Activated T-cell treated with anti-CD3 and anti-CD28 coated beads, Interleukin-2, amount 50 U/mL, for 24 hours (primary cell): ENCODE measurements around the gene SNTG2.

Source experiments
- DNase-seq: peaks from one replicate; pipeline ENCODE4 v3.0.0-alpha.2; 2020
- H3K27ac Mint-ChIP-seq: 2 replicates; pipeline ENCODE4 v1.8.0; 2020; ENCODE audit warnings: mild to moderate bottlenecking, mixed read lengths
- H3K27me3 Mint-ChIP-seq: 2 replicates; pipeline ENCODE4 v1.8.0; 2020; ENCODE audit warnings: mixed read lengths
- H3K36me3 Mint-ChIP-seq: 2 replicates; pipeline ENCODE4 v1.8.0; 2020; ENCODE audit warnings: low read depth, mixed read lengths
- H3K4me1 Mint-ChIP-seq: 2 replicates; pipeline ENCODE4 v1.8.0; 2020; ENCODE audit warnings: low read depth, mixed read lengths
- H3K4me3 Mint-ChIP-seq: 2 replicates; pipeline ENCODE4 v1.8.0; 2020; ENCODE audit warnings: mild to moderate bottlenecking, moderate library complexity, mixed read lengths
- H3K9me3 Mint-ChIP-seq: 2 replicates; pipeline ENCODE4 v1.8.0; 2020; ENCODE audit warnings: mixed read lengths

Gene SNTG2

DNA sequence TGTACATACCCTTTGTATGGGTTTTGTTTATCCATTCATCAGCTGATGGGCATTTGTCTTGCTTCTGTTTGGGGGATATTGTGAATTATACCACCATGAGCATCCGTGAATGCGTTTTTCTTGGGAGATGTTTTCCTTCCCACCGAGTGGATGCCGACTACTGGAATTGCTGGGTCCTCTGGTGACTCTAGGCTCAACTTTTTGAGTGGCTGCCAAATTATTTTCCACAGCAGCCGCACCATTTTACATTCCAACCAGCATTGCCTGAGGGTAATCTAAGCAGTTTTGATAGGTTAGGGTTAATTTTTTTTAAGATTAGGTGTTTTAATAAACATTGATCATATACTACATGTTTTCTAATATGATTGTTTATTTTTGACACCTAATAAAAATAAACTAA lies 220.1 kb downstream of the SNTG2 start:
- Mint-ChIP-seq H3K9me3 (peaks cover 11% of the 10 kb centered on the region), H3K36me3 (no peaks in the 10 kb centered on the region), H3K27me3 (no peaks in the 10 kb centered on the region), H3K4me1 (peaks cover 18% of the 10 kb centered on the region), H3K27ac (no peak overlapping the region), H3K4me3 (no peak overlapping the region)
- no peak for DNase-seq

- Mint-ChIP-seq H3K36me3 (no peaks in the 10 kb centered on the region), H3K9me3 (peaks cover 7% of the 10 kb centered on the region), H3K27ac (no peak overlapping the region), H3K4me3 (no peak overlapping the region), H3K4me1 (peaks cover 7% of the 10 kb centered on the region), H3K27me3 (no peaks in the 10 kb centered on the region)
- no peak for DNase-seq
These were observed 222.9 kb downstream of the SNTG2 start for GRCh38 chr2:1173528-1173927.

- Mint-ChIP-seq H3K9me3 (peaks cover 5% of the 10 kb centered on the region), H3K36me3 (no peaks in the 10 kb centered on the region), H3K27me3 (no peaks in the 10 kb centered on the region), H3K27ac (no peak overlapping the region), H3K4me3 (no peak overlapping the region), H3K4me1 (no peaks in the 10 kb centered on the region)
- no peak for DNase-seq
These were observed 231.2 kb downstream of the SNTG2 start for GRCh38 chr2:1181893-1182292.

- no peaks in the 10 kb centered on the region for H3K27me3 Mint-ChIP-seq
- H3K4me3 Mint-ChIP-seq, result no peak overlapping the region
- no peak overlapping the region for H3K27ac Mint-ChIP-seq
- no peaks in the 10 kb centered on the region for H3K36me3 Mint-ChIP-seq
- no peak for DNase-seq
- no peaks in the 10 kb centered on the region for H3K4me1 Mint-ChIP-seq
- peaks cover 3% of the 10 kb centered on the region for H3K9me3 Mint-ChIP-seq
These were observed 232.7 kb downstream of the SNTG2 start for GRCh38 chr2:1183300-1183699.

DNA sequence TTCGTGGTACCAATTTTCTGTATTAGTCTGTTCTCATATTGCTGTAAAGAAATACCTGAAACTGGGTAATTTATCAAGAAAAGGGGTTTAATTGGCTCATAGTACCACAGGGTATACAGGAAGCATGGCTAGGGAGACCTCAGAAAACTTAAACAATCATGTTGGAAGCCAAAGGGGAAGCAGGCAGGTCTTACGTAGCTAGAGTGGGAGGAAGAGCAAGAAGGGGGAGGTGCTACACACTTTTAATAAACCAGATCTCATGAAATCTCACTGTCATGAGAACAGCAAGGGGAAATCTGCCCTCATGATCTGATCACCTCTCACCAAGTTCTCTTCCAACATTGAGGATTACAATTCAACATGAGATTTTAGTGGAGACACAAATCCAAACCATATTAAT lies 235.8 kb downstream of the SNTG2 start:
- no peaks in the 10 kb centered on the region for H3K4me1 Mint-ChIP-seq
- no peak for DNase-seq
- H3K9me3 Mint-ChIP-seq, result peaks cover 3% of the 10 kb centered on the region
- H3K27ac Mint-ChIP-seq, result no peak overlapping the region
- no peaks in the 10 kb centered on the region for H3K27me3 Mint-ChIP-seq
- no peak overlapping the region for H3K4me3 Mint-ChIP-seq
- no peaks in the 10 kb centered on the region for H3K36me3 Mint-ChIP-seq

DNA sequence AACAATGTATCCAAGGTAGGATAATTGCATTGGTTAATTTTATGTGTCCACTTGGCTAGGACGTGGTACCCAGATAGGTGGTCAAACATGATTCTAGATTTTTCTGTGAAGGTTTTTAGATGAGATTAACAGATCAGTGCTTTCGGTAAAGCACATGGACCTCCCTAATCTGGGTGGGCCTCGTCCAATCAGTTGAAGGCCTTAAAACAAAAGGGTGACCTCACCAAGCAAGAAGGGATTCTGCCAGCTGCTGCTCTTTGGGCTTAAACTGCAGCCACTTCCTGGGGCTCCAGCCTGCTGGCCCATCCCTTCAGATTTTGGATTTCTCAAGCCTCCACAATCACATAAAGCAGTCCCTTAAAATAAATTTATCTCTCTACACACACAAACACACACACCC lies 236.5 kb downstream of the SNTG2 start:
- H3K27me3 Mint-ChIP-seq, result no peaks in the 10 kb centered on the region
- H3K27ac Mint-ChIP-seq, result no peak overlapping the region
- peaks cover 3% of the 10 kb centered on the region for H3K9me3 Mint-ChIP-seq
- DNase-seq, result no peak
- no peak overlapping the region for H3K4me3 Mint-ChIP-seq
- H3K4me1 Mint-ChIP-seq, result no peaks in the 10 kb centered on the region
- no peaks in the 10 kb centered on the region for H3K36me3 Mint-ChIP-seq

DNA sequence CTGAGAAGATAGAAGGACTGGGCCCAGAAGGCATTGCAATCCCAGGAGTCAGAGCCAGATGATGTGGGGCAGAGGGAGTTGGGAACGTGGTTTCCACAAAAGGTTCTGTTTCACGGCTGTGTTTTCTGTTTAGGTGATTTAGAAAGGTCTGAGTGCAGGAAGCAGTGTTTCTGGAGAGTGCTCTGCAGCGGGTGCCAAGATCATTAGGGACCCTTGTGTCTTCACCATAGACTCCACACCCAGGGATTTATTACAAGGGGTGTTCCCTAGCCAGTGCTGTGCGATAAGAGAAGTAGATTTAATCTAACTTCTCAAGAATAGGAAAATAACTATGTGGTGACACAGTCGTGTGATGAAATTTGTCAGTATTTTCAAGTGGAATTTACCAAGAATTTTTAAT lies 241.5 kb downstream of the SNTG2 start:
- no peak overlapping the region for H3K27ac Mint-ChIP-seq
- no peak overlapping the region for H3K4me3 Mint-ChIP-seq
- H3K4me1 Mint-ChIP-seq, result no peaks in the 10 kb centered on the region
- H3K36me3 Mint-ChIP-seq, result peaks cover 1% of the 10 kb centered on the region
- peaks cover 21% of the 10 kb centered on the region for H3K9me3 Mint-ChIP-seq
- no peaks in the 10 kb centered on the region for H3K27me3 Mint-ChIP-seq
- DNase-seq, result no peak

GRCh38 chr2:1193801-1194200 lies 243.2 kb downstream of the SNTG2 start:
- H3K27ac Mint-ChIP-seq, result no peak overlapping the region
- no peaks in the 10 kb centered on the region for H3K4me1 Mint-ChIP-seq
- no peak overlapping the region for H3K4me3 Mint-ChIP-seq
- H3K27me3 Mint-ChIP-seq, result no peaks in the 10 kb centered on the region
- H3K9me3 Mint-ChIP-seq, result peaks cover 21% of the 10 kb centered on the region
- no peak for DNase-seq
- H3K36me3 Mint-ChIP-seq, result peaks cover 1% of the 10 kb centered on the region

DNA sequence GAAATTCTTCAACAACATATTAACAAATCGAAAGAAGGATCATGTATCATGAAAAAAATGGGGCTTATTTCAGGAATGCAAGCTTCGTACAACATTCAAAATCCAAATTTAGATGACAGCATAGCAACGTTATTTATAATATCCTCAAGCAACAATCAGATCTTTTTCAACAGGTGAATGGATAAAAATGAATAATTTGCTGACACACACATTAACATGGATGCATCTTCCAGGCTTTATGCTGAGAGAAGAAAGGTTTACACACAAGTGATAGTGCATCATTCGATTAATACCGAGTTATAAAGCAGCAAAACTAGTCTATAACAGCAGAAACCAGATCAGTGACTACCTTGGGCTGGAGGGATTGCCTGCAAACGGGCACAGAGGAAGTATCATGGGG lies 253.1 kb downstream of the SNTG2 start:
- Mint-ChIP-seq H3K4me3 (no peak overlapping the region), H3K36me3 (no peaks in the 10 kb centered on the region), H3K27me3 (no peaks in the 10 kb centered on the region), H3K4me1 (no peaks in the 10 kb centered on the region), H3K27ac (no peak overlapping the region), H3K9me3 (peaks cover 8% of the 10 kb centered on the region)
- DNase-seq, result no peak

DNA sequence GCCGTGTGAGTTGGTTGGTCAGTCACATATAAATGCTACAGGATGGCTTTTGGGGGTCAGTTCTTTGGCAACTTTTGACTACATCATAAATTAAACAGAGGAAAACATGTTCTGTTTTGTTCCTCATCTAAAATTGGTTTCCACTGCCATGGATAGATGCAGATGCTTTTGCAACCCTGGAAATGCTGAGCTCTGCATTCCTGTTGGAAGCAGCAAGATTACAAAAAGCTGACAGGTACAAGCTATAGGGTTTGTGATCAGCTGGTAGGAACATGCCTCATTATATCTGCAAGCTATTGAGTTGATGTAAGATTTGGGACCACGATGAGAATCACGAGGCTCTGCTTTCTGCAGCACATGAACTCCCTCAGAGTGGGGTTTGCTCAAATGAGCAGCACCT lies 255.2 kb downstream of the SNTG2 start:
- peaks cover 5% of the 10 kb centered on the region for H3K4me1 Mint-ChIP-seq
- no peak overlapping the region for H3K27ac Mint-ChIP-seq
- H3K36me3 Mint-ChIP-seq, result no peaks in the 10 kb centered on the region
- peaks cover 8% of the 10 kb centered on the region for H3K9me3 Mint-ChIP-seq
- no peak overlapping the region for H3K4me3 Mint-ChIP-seq
- H3K27me3 Mint-ChIP-seq, result no peaks in the 10 kb centered on the region
- DNase-seq, result no peak

DNA sequence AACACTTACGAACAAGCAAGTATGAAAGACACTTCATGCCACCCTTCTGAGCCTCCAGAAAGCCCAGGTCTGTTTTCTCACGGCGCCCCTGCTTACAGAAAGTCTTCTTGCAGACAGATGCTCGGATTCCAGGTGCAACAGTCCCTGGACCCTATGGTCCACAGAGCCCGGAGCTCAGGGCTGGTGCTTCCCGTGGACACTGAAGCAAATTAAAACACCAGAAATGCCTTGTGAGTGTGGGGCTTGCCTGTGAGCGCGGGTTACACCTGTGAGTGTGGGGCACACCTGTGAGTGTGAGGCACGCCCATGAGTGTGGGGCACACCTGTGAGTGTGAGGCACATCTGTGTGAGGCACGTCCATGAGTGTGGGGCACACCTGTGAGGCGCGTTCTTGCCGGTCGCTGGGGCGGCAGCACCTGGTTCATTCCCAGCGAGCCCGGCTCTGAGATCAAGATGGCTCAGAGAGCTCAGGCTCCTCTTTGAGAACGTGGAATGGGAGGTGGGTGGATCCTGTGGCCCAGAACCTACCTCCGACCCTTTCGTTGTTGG lies 257.4 kb downstream of the SNTG2 start:
- peaks cover 7% of the 10 kb centered on the region for H3K9me3 Mint-ChIP-seq
- no peaks in the 10 kb centered on the region for H3K27me3 Mint-ChIP-seq
- no peak overlapping the region for H3K27ac Mint-ChIP-seq

DNA sequence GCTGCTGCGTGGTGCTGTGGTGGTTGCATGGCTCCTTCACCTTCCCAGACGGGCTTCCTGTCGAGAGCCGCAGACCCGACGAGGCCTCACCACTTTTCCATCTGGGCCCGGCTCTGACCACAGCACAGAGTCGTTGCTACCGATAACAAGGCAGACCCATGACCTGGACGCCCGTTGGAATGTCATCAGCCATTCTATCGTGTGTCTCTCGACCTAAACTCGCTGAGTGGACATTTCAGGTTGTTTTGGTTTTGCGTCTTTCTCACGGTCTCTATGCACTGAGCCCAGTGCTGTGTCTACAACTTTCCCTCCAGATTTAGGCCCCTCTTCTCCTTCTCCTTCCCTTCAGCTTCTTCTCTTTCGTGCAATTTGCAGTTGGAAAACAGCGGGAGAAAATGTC lies 257.9 kb downstream of the SNTG2 start:
- H3K4me1 Mint-ChIP-seq, result peaks cover 5% of the 10 kb centered on the region
- peaks cover 3% of the 10 kb centered on the region for H3K36me3 Mint-ChIP-seq
- no peak overlapping the region for H3K4me3 Mint-ChIP-seq
- H3K27ac Mint-ChIP-seq, result no peak overlapping the region
- DNase-seq, result no peak
- H3K27me3 Mint-ChIP-seq, result no peaks in the 10 kb centered on the region
- peaks cover 7% of the 10 kb centered on the region for H3K9me3 Mint-ChIP-seq

More for the DNA sequence above, 257.4 kb downstream of the SNTG2 start:
- Mint-ChIP-seq H3K4me3 (no peak overlapping the region), H3K36me3 (peaks cover 3% of the 10 kb centered on the region), H3K4me1 (peaks cover 5% of the 10 kb centered on the region)
- no peak for DNase-seq

- Mint-ChIP-seq H3K27ac (no peak overlapping the region), H3K4me3 (no peak overlapping the region), H3K36me3 (peaks cover 3% of the 10 kb centered on the region), H3K27me3 (no peaks in the 10 kb centered on the region), H3K4me1 (peaks cover 5% of the 10 kb centered on the region), H3K9me3 (peaks cover 14% of the 10 kb centered on the region)
- DNase-seq, result no peak
These were observed 258.6 kb downstream of the SNTG2 start for GRCh38 chr2:1209246-1209645.

GRCh38 chr2:1209761-1210160 lies 259.1 kb downstream of the SNTG2 start:
- Mint-ChIP-seq H3K4me3 (no peak overlapping the region), H3K4me1 (peaks cover 5% of the 10 kb centered on the region), H3K27ac (no peak overlapping the region), H3K9me3 (peaks cover 16% of the 10 kb centered on the region), H3K27me3 (no peaks in the 10 kb centered on the region), H3K36me3 (peaks cover 3% of the 10 kb centered on the region)
- no peak for DNase-seq

DNA sequence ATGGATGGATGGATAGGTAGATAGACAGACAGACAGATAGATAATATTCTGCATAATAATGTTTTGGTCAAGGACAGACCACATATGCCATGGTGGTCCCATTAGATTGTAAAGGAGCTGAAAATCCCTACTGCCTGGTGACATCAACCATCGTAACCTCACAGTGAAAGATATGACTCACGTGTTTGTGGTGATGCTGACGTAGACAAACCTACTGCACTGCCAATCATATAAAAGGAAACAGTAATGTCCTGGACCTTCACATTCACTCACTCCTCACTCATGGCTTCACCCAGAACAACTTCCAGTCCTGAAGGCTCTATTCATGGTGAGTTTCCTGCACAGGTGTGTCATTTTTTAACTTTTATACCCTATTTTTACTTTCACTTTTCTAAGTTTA lies 259.7 kb downstream of the SNTG2 start:
- no peak for DNase-seq
- peaks cover 20% of the 10 kb centered on the region for H3K9me3 Mint-ChIP-seq
- peaks cover 3% of the 10 kb centered on the region for H3K36me3 Mint-ChIP-seq
- H3K4me1 Mint-ChIP-seq, result peaks cover 5% of the 10 kb centered on the region
- H3K4me3 Mint-ChIP-seq, result no peak overlapping the region
- no peaks in the 10 kb centered on the region for H3K27me3 Mint-ChIP-seq
- no peak overlapping the region for H3K27ac Mint-ChIP-seq

DNA sequence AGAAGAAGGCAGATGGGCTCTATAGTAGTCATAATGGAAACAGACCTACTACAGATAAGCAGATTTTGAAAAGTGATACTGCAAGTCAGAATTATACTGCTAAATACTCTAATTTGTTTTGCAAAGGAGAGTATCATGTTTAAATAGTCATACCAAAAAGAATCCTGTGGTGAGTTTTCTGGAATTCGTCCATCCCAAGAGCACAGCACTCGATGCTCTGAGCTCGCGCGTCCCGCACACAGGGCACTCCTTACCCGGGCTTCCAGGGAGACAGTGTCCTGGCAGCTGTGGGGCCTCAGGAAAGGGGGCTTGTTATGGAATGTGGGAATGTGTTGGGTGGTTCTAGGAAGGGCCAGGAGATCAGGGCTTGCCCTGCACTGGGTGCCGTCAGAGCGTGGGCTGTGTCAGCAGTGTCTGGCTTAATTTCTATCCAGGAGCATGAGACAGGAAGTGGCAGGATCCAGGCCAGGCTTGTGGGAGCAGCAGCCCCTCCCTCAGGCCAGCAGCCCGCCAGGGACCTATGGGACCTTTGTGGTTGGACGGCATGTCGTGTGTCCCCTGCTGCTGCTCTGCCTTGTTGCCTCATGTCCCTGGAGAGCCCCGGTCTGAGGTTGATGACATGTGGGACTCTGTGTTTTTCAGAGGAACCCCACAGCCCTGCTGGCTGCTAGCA lies 269.4 kb downstream of the SNTG2 start:
- no peaks in the 10 kb centered on the region for H3K4me1 Mint-ChIP-seq
- peaks cover under 1% of the 10 kb centered on the region for H3K9me3 Mint-ChIP-seq
- no peaks in the 10 kb centered on the region for H3K36me3 Mint-ChIP-seq
- H3K27me3 Mint-ChIP-seq, result peaks cover 5% of the 10 kb centered on the region
- DNase-seq, result no peak
- H3K27ac Mint-ChIP-seq, result no peak overlapping the region
- no peak overlapping the region for H3K4me3 Mint-ChIP-seq
